Activated naive CD4-positive, alpha-beta T cell treated with anti-CD3 and anti-CD28 coated beads for 36 hours (primary cell): Measurements from ENCODE around the gene ALDH4A1. TPM values are rescaled to one million over a fixed set of nuclear protein-coding genes. Genes with fewer than 3 reads are reported as not detected.
"Not testable (repeated sequence)": the region's sequence is repeated elsewhere in the genome, so short reads cannot be mapped to it uniquely, and the experiment has no call there.

Experiments used
- CTCF ChIA-PET: fragments of 350-600 bp; sonication (Branson Sonifier 250); formaldehyde crosslinking; loops from one replicate; lab custom pipeline; 2021; ENCODE audit warnings: antibody characterized with exemption; lab: Charles Lee
- DNase-seq: peaks from one replicate; pipeline ENCODE4 v3.0.0-alpha.2; 2020
- H3K27ac Mint-ChIP-seq: one replicate; pipeline ENCODE4 v1.8.0; 2021; ENCODE audit warnings: mild to moderate bottlenecking, mixed read lengths
- H3K27me3 Mint-ChIP-seq: one replicate; pipeline ENCODE4 v1.8.0; 2021; ENCODE audit warnings: low read depth, mixed read lengths
- H3K36me3 Mint-ChIP-seq: one replicate; pipeline ENCODE4 v1.8.0; 2021; ENCODE audit warnings: low read depth, mixed read lengths
- H3K4me1 Mint-ChIP-seq: one replicate; pipeline ENCODE4 v1.8.0; 2021; ENCODE audit warnings: low read depth, mixed read lengths
- H3K4me3 Mint-ChIP-seq: one replicate; pipeline ENCODE4 v1.8.0; 2021; ENCODE audit warnings: mild to moderate bottlenecking, moderate library complexity, mixed read lengths
- H3K9me3 Mint-ChIP-seq: one replicate; pipeline ENCODE4 v1.8.0; 2021; ENCODE audit warnings: mixed read lengths
- intact Hi-C: fragments of 100-400 bp; cut with micrococcal nuclease; formaldehyde crosslinking; loops from one replicate; pipeline ENCODE4 v1.15.1; 2023
- total RNA-seq, 2 experiments: library from RNA; stranded (reverse); gene quantifications; one replicate each; pipeline ENCODE4 v1.2.3, GENCODE V29; 2021

The ALDH4A1 gene
- total RNA-seq, 2 experiments from 2014 or later: 11.6 to 12.5 TPM

DNA sequence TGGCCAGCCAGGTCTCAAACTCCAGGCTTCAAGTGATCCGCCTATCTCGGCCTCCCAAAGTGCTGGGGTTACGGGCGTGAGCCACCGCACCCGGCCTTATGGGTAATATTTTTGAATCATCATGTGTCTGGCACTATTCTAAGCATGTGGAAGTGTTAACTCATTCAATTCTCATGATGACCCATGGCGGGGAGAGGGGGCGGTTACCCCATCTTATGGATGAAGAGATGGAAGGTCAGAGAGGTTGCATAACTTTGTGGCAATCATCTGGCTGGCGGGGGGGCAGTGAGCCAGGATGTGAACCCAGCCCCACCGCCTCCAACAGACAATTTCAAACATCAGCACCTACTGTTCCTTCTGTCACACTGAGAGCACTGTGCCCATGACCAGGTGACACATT is 31.4 kb downstream of the ALDH4A1 start:
- Mint-ChIP-seq H3K27me3 (no peaks in the 10 kb centered on the region), H3K36me3 (no peaks in the 10 kb centered on the region), H3K9me3 (no peaks in the 10 kb centered on the region), H3K4me3 (no peak overlapping the region), H3K4me1 (no peaks in the 10 kb centered on the region), H3K27ac (no peak overlapping the region)
- CTCF ChIA-PET: interaction anchor here (0.7 to 1.0 kb wide), 2 partner anchors 228 to 274 kb away, joined by 3 to 10 read pairs; no protein-coding TSS in a partner anchor
- intact Hi-C loops: no loop called here
- no peak for DNase-seq

GRCh38 chr1:18870595-18870865 is 31.8 kb downstream of the ALDH4A1 start:
- H3K9me3 Mint-ChIP-seq, intact Hi-C loops, H3K4me3 Mint-ChIP-seq, H3K27me3 Mint-ChIP-seq, H3K4me1 Mint-ChIP-seq, H3K36me3 Mint-ChIP-seq, H3K27ac Mint-ChIP-seq, DNase-seq: not testable (repeated sequence)
- CTCF ChIA-PET: interaction anchor here (0.7 to 1.0 kb wide), 2 partner anchors 228 to 274 kb away, joined by 3 to 10 read pairs; no protein-coding TSS in a partner anchor

- no peak for DNase-seq
- no peaks in the 10 kb centered on the region for H3K27me3 Mint-ChIP-seq
- no peaks in the 10 kb centered on the region for H3K9me3 Mint-ChIP-seq
- CTCF ChIA-PET: interaction anchor here (0.7 to 1.0 kb wide), 2 partner anchors 227 to 273 kb away, joined by 3 to 10 read pairs; no protein-coding TSS in a partner anchor
- H3K27ac Mint-ChIP-seq: no peak overlapping the region
- intact Hi-C loops: no loop called here
- no peak overlapping the region for H3K4me3 Mint-ChIP-seq
- no peaks in the 10 kb centered on the region for H3K36me3 Mint-ChIP-seq
- H3K4me1 Mint-ChIP-seq: no peaks in the 10 kb centered on the region
Measured at GRCh38 chr1:18869847-18870594, 32.3 kb downstream of the ALDH4A1 start.

DNA sequence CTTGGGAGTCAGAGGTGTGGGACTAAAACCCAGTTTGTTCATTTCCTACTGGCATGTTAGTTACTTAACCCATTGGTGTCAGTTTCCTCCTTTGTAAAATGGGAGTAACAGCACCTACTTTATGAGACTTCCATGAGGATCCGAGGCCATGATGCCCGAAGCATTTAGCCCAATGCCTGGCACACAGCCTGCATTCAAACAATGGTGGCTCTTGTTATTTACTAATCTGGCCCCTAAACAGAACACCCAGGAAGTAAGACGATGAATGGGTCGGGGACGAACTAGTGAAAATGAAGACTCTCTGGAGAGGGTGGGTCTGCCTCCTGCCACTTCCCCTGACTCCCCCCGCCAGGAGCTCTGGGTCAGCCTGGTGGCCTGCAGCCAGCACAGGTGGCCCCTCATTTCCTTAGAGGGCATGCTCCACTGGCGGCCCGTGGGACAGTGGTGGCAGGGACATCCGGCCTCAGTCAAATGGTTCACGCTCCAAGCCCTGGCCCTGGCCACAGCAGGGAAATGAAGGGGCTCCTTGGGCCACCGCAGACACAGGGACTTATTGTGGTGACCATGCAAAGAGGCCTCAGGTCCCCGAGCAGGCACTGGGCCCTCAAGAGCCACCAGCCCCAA is 33.4 kb downstream of the ALDH4A1 start:
- Mint-ChIP-seq H3K4me1 (no peaks in the 10 kb centered on the region), H3K27me3 (no peaks in the 10 kb centered on the region), H3K4me3 (no peak overlapping the region), H3K36me3 (no peaks in the 10 kb centered on the region), H3K27ac (no peak overlapping the region), H3K9me3 (no peaks in the 10 kb centered on the region)
- CTCF ChIA-PET: no interaction called here
- no peak for DNase-seq
- intact Hi-C loops: no loop called here

GRCh38 chr1:18868354-18868753 is 34.0 kb downstream of the ALDH4A1 start:
- CTCF ChIA-PET: no interaction called here
- Mint-ChIP-seq H3K36me3 (no peaks in the 10 kb centered on the region), H3K4me1 (no peaks in the 10 kb centered on the region), H3K4me3 (no peak overlapping the region), H3K9me3 (no peaks in the 10 kb centered on the region), H3K27me3 (no peaks in the 10 kb centered on the region), H3K27ac (no peak overlapping the region)
- intact Hi-C loops: no loop called here
- DNase-seq: no peak

- H3K27ac Mint-ChIP-seq: no peak overlapping the region
- no peaks in the 10 kb centered on the region for H3K36me3 Mint-ChIP-seq
- H3K4me1 Mint-ChIP-seq: no peaks in the 10 kb centered on the region
- no peaks in the 10 kb centered on the region for H3K9me3 Mint-ChIP-seq
- no peak for DNase-seq
- CTCF ChIA-PET: interaction anchor here (1.2 kb wide), 1 partner anchor 8 kb away, joined by 3 read pairs; no protein-coding TSS in a partner anchor
- intact Hi-C loops: no loop called here
- no peak overlapping the region for H3K4me3 Mint-ChIP-seq
- no peaks in the 10 kb centered on the region for H3K27me3 Mint-ChIP-seq
Measured at GRCh38 chr1:18866846-18867245, 35.5 kb downstream of the ALDH4A1 start.

GRCh38 chr1:18866314-18866713 is 36.0 kb downstream of the ALDH4A1 start:
- Mint-ChIP-seq H3K27me3 (no peaks in the 10 kb centered on the region), H3K4me3 (no peak overlapping the region), H3K4me1 (no peaks in the 10 kb centered on the region), H3K9me3 (no peaks in the 10 kb centered on the region), H3K27ac (no peak overlapping the region), H3K36me3 (no peaks in the 10 kb centered on the region)
- DNase-seq: no peak
- intact Hi-C loops: no loop called here
- CTCF ChIA-PET: interaction anchor here (1.2 kb wide), 1 partner anchor 9 kb away, joined by 3 read pairs; no protein-coding TSS in a partner anchor

GRCh38 chr1:18865176-18865575 is 37.2 kb downstream of the ALDH4A1 start:
- Mint-ChIP-seq H3K4me3 (no peak overlapping the region), H3K4me1 (no peaks in the 10 kb centered on the region), H3K27ac (no peak overlapping the region), H3K9me3 (no peaks in the 10 kb centered on the region), H3K36me3 (no peaks in the 10 kb centered on the region), H3K27me3 (no peaks in the 10 kb centered on the region)
- no peak for DNase-seq
- CTCF ChIA-PET: no interaction called here
- intact Hi-C loops: no loop called here

DNA sequence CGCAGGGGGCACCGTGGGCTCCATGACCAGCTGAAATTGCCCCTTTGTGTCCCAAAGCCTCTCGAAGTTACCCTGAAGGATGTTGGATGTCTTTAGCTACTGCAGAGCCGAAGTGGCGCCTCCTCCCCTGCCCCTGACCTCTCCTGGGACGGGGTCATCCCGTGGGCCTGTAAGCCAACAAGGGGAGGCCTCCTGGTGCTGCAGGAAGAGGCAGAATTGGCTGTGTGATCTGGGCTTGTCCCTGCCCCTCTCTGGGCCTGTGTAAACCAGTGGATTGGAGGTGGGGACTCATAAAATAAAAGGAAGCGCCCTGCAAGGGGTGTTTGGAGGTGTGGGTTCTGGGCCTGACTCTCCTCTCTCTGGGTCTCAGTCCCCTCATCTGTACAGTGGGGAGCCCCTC is 40.8 kb downstream of the ALDH4A1 start:
- H3K4me1 Mint-ChIP-seq: no peaks in the 10 kb centered on the region
- no peak overlapping the region for H3K27ac Mint-ChIP-seq
- intact Hi-C loops: no loop called here
- no peaks in the 10 kb centered on the region for H3K27me3 Mint-ChIP-seq
- no peak overlapping the region for H3K4me3 Mint-ChIP-seq
- CTCF ChIA-PET: interaction anchor here (1.7 kb wide), 1 partner anchor 13 kb away, joined by 4 read pairs; no protein-coding TSS in a partner anchor
- H3K9me3 Mint-ChIP-seq: no peaks in the 10 kb centered on the region
- no peaks in the 10 kb centered on the region for H3K36me3 Mint-ChIP-seq
- no peak for DNase-seq

- Mint-ChIP-seq H3K4me1 (no peaks in the 10 kb centered on the region), H3K27me3 (peaks cover 3% of the 10 kb centered on the region), H3K9me3 (no peaks in the 10 kb centered on the region), H3K4me3 (no peak overlapping the region), H3K27ac (no peak overlapping the region), H3K36me3 (no peaks in the 10 kb centered on the region)
- intact Hi-C loops: no loop called here
- CTCF ChIA-PET: interaction anchor here (1.7 kb wide), 1 partner anchor 14 kb away, joined by 4 read pairs; no protein-coding TSS in a partner anchor
- DNase-seq: no peak
Measured at GRCh38 chr1:18861082-18861481, 41.3 kb downstream of the ALDH4A1 start.

DNA sequence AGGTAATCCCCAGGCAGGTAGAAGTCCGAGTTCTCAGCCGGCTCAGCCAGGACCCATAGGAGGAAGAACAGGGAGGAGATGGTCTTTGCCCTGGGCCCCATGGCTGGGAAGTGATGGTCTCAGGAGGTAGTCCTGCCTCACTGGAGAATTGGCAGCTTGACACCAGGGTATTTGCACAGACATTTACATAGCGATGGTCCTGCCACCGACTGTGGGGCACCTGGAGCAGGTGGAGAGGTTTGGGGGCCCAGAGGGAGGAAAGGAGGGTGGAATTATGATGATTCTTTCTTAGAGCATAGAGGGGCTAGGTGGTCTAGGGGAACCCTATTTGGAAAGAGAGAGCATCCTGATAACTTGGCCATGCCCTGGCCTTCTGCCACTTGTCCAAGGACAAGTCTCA is 42.8 kb downstream of the ALDH4A1 start, which contains the start of gene TAS1R2:
Gene TAS1R2 (minus strand): TSS at position 101 of the 400 bp plus-strand sequence. CDS start 0 bp downstream, at position 101.
- Mint-ChIP-seq H3K36me3 (no peaks in the 10 kb centered on the region), H3K4me1 (no peaks in the 10 kb centered on the region), H3K27me3 (peaks cover 5% of the 10 kb centered on the region), H3K4me3 (no peak within 1 kb of the TSS), H3K9me3 (no peaks in the 10 kb centered on the region), H3K27ac (no peak within 1 kb of the TSS)
- DNase-seq: no peak
- intact Hi-C loops: no loop called here
- CTCF ChIA-PET: no interaction called here

- Mint-ChIP-seq H3K27me3 (peaks cover 5% of the 10 kb centered on the region), H3K36me3 (no peaks in the 10 kb centered on the region), H3K4me1 (no peaks in the 10 kb centered on the region), H3K4me3 (no peak overlapping the region), H3K27ac (no peak overlapping the region), H3K9me3 (no peaks in the 10 kb centered on the region)
- no peak for DNase-seq
- intact Hi-C loops: no loop called here
- CTCF ChIA-PET: no interaction called here
Measured at GRCh38 chr1:18858070-18858688, 44.2 kb downstream of the ALDH4A1 start.
